HG03139 (cell line): ENCODE measurements around the gene SGMS2.
A peak's percentile ranks its signal among the peaks of the same experiment; 100 is the strongest.

ENCODE experiments used
- ATAC-seq: cut with Tn5 transposase; IDR thresholded peaks from one replicate; pipeline ENCODE4 v1.9.1; 2021; ENCODE audit not compliant: unreplicated experiment

Gene SGMS2

GRCh38 chr4:107824350-107825071 is at the start of gene SGMS2:
SGMS2 (plus strand) TSS chr4:107824932; CDS start chr4:107895554, 70,622 bp downstream.
- ATAC-seq = peak; percentile 57

DNA sequence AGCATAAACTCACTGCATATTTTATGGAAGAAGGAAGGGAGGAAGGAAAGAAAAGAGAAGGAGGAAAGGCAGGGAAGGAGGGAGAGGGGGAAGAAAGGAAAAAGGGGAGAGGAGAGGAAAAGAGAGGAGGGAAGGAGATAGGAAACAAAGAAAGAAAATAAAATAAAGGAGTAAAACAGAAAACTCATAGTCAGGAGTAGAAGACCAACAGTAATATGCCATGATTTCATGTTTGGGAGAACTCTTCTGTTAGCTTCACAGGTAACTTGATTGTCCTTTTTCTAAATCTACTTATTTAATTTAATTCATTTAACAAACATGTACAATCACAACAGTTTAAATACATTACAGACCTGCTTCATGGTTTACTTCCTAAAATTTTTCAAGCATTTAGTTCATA is 46.8 kb upstream of the SGMS2 start:
- ATAC-seq = no peak

DNA sequence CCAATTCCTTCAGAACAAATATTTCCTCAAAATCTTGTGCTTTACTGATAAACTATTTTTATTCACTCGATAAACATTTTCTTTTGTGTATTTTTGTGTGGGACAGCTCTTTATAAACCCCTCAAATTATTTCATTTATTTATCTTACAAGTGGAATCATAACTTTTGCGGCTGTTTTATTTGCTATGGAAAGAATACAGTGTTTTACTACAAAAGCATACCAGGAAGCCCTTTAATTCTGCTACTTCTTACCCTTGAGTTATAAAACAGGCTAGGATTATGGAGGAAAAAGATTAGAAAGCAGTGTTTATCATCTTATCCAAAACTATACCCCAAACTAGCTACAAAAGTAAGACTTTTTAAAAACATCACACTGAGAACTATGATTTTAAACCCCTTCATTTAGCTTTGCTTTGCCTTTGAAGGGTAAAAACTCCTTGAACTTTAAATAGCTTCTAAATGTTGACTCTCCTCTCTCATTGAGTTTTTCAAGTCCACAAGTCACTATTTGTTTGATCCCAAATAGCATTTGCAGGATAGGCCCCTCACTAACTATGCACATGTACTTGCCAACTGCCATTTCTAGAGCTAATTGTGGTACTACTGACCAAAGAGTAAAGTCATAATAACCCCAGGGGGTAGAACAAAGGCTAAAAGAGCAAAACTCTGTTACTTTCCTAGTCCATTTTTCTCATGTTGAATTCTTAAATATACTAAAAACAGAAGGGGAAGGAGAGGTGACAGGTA is 45.8 kb upstream of the SGMS2 start:
- no peak for ATAC-seq

- no peak for ATAC-seq
Measured at GRCh38 chr4:107780665-107781064, 44.1 kb upstream of the SGMS2 start.

- ATAC-seq = no peak
Measured at GRCh38 chr4:107791902-107792301, 32.8 kb upstream of the SGMS2 start.

DNA sequence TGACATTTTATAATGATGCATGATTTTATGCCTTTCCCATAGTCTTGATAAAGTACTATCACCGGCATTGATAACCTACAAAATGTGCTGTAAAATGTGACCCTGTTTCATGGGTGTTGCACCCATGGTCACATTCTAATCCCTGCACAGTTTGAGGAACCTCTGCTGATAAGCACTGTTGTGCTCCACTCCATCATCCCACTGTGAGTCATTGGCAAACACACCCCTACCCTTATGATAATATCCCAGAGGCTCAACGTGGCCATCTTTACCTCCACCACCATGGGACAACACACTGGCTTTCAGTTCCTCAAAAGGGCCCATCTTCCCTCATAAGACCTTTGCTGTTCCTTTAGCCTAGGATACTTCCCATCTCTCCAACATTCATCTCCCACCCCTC is 32.0 kb upstream of the SGMS2 start:
- no peak for ATAC-seq

- ATAC-seq = no peak
Measured at GRCh38 chr4:107793996-107794395, 30.7 kb upstream of the SGMS2 start.

DNA sequence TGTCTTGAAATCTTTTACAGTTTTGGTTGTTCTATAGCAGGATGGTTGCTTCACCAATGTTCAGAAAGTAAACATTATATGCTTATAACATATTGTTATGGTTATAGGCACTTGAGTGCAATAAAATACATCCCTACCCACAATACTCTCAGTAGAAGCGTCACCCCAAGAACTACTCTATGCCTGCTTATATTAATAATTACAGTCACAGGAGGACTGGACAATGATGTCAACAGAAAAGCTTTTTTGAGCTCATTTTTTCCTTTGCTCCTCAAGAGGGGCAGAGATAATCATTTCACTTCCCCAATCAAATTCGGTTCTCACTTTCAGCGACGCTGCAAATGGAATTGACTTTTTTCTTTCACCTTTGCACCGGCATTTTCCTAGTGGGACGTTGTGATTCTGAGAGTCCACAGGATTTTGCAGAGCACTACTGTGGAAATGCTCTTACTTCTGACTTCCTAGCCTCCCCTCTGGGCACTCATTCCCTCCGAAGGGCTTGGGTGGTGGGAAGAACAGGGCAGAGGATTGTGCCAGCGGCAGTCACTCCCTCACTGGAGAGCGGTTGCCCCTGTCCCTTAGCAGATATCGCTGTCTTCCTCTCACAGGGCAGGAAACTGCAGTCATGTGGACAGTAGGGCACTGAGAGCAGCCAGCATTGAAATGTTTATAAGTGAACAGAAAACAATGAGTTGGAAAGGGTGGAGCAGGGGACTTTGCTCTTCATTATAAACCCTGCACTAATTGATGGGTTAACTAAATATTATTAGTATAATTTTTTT is 24.9 kb upstream of the SGMS2 start:
- no peak for ATAC-seq

DNA sequence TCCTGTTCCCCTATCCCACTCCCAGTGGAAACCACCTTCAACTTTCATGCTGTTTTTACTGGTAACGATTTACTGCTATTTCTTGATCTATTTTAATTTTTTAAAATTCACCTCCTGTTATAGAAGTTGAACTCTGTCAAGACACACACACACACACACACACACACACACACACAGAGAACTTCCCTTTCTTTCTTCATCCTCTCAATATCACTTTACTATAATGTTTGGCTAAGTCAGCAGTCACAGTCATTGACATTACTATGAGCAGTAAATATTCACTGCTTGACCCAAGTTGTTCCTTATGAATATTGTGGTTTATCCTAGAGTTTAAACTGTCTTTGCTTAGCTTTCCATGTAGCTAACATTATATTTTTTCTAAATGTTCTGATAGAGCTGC is 24.0 kb upstream of the SGMS2 start:
- ATAC-seq = no peak

DNA sequence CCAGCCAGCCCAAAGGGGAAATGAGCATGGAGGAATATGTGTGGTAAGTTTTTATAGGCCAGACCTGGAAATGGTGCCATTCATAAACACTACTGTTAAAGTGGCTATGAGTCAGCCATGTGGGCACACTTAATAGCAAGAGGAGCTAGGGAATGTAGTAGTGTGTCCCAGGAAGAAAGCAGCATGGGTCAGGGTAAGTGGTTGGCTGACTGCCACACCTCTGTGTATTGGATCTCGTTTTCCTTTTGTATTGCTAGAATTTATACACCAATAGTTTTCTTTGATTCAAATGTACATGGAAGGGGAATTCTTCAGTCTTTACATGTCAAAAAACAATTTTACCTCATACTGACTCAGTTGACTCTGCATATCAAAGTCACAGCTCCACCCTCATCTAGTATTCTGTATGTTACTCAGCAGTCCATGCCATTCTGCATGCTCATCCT is 22.9 kb upstream of the SGMS2 start:
- no peak for ATAC-seq

- ATAC-seq = no peak
Measured at GRCh38 chr4:107804956-107805355, 19.8 kb upstream of the SGMS2 start.

DNA sequence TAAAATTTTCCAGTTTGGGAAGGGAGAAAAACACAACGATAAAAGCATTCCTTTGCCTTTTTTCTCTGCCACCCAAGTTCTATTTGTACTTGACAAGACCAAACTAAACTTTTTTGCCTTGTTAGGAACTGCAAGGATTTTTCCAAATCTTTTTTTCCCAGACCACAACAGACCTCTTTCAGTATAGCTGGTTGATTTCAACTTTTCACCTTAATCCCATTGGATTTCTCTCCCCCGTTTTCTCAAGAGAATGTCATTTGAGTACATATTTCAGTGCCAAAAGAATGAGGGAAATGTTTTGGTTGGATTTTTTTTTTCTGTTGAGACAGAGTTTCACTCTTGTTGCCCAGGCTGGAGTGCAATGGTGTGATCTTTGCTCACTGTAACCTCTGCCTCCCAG is 18.5 kb upstream of the SGMS2 start:
- ATAC-seq = no peak

DNA sequence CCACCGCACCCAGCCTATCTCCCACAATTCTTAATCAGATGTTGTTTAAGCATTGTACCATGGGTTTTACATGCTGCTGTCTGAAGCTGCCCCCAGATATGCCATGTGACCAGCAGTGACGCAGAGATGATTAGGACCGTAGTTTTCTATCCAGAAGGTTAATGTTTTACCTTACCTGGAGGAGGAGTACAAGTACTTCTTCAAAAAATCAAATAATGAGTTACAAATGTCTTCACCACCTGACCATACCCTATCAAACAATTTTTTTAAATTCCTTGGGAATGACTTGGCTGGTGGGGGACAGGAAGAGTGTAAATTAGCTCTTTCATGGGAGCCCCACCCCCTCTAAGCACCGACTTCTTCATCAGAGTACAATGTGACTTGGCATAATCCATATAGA is 16.2 kb upstream of the SGMS2 start:
- no peak for ATAC-seq

- ATAC-seq = no peak
Measured at GRCh38 chr4:107809210-107809609, 15.5 kb upstream of the SGMS2 start.

- no peak for ATAC-seq
Measured at GRCh38 chr4:107814758-107815157, 10.0 kb upstream of the SGMS2 start.

- ATAC-seq = no peak
Measured at GRCh38 chr4:107815158-107815557, 9.6 kb upstream of the SGMS2 start.

DNA sequence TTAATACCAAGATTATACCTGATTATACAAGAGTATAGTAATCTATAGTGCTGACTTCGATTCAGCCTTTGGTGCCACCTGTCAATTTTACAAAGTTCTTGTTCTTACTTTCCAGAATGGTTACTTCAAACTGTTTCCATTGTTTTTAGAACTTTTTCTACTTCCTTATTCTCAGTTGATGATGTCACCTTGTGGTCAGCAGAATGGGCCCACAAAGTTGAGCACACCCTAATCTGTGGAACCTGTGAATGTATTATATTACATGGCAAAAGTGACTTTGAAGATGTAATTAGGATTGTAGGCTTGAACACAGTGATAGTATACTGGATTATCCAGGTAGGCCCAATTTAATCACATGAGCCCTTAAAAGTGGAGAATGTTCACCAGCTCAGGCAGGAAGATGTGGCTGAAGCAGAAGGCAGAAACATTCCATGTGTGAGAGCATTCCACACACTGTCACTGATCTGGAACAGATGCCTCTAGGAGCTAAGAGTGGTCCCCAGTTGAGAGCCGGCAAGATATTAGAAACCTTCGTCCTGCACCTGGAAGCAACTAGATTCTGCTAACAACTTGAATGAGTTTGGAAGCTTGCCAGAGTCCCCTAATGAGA is 6.3 kb upstream of the SGMS2 start:
- no peak for ATAC-seq

- ATAC-seq = no peak
Measured at GRCh38 chr4:107823870-107824349, 822 bp upstream of the SGMS2 start.

GRCh38 chr4:107825072-107825824 is 516 bp downstream of the SGMS2 start:
- peak; percentile 36 for ATAC-seq

DNA sequence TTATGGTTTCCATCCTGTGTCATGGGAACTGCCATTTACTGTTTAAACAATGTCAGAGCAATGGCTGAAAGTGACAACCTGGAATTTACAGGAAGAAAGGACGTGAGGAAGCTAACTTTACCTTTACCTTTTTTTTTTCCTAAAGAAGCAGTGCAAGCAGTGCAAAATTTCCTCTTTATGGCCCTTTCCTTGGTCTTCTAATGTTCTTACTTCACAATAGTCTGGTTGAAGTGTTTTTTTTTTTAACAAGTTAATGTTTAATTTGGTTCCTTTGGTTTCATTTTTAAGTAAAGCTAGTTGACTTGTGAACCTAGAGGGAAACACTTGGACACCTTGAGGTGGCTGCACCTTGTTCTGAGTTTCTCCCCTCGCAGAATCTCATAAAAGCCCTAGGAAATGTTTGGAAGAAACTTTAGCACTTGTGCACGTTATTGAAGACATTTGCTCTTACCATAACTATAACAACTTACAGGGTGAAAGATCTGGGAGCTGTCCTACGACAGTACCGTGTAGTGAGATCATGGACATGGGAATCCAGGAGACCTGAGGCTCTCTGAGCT is 1.8 kb downstream of the SGMS2 start:
- no peak for ATAC-seq
